HepG2 (cell line): ENCODE data around the gene CHRNA3.

Experiments used
- CHD2 ChIP-seq: IDR thresholded peaks from 2 replicates; pipeline ENCODE4 v1.6.1; 2011; ENCODE audit warnings: low read depth, low read length, improper control_type of control experiment
- ESRRA ChIP-seq: sonication (generic); formaldehyde crosslinking; IDR thresholded peaks from 2 replicates; pipeline ENCODE4 v1.5.1; 2020; ENCODE audit warnings: mild to moderate bottlenecking, low read depth, missing genetic modification reagents
- EZH2 ChIP-seq: conservative IDR thresholded peaks from 2 replicates; pipeline ENCODE4 v1.6.1; 2012; ENCODE audit warnings: mild to moderate bottlenecking, low read depth, low read length, moderate library complexity
- FLYWCH1 ChIP-seq: sonication (generic); formaldehyde crosslinking; IDR thresholded peaks from 2 replicates; pipeline ENCODE4 v1.8.1; 2023; ENCODE audit warnings: mild to moderate bottlenecking, missing genetic modification reagents
- POLR2A ChIP-seq, 2 experiments: IDR thresholded peaks; 2 replicates each; pipeline ENCODE4 v1.6.1; 2011; ENCODE audit warnings: low read depth in 2 of 2, low read length in 2 of 2, mild to moderate bottlenecking in 1 of 2, moderate library complexity in 1 of 2; ENCODE audit not compliant: insufficient read depth in 1 of 2
- SOX6 ChIP-seq, 2 experiments: fragments of 450-650 bp in 1 of 2; sonication (generic) in 1 of 2; formaldehyde crosslinking in 1 of 2; IDR thresholded peaks; 2 replicates each; pipeline versions ENCODE4 v1.4.0 to v1.6.1; 2017 to 2020; ENCODE audit warnings: antibody characterized with exemption in 1 of 2, mild to moderate bottlenecking in 1 of 2, missing genetic modification reagents in 1 of 2
- SUZ12 ChIP-seq: fragments of 150-350 bp; IDR thresholded peaks from 2 replicates; pipeline ENCODE4 v1.6.1; 2014; ENCODE audit warnings: low read depth, low read length
- TAF1 ChIP-seq: sonication (generic); formaldehyde crosslinking; IDR thresholded peaks from 2 replicates; pipeline ENCODE4 v1.4.0; 2020; ENCODE audit warnings: missing genetic modification reagents
- ZC3H13 ChIP-seq: sonication (generic); formaldehyde crosslinking; IDR thresholded peaks from 2 replicates; pipeline ENCODE4 v1.8.1; 2023; ENCODE audit warnings: mild to moderate bottlenecking, missing genetic modification reagents, moderate library complexity
- TF ChIP-seq, protein P1 (sequence below): sonication (generic); formaldehyde crosslinking; IDR thresholded peaks from 2 replicates; pipeline ENCODE4 v1.5.0; 2020; ENCODE audit warnings: mild to moderate bottlenecking, missing genetic modification reagents, moderate library complexity

- TF ChIP-seq POLR2A (IDR thresholded peaks at IDR 0.05; ENCODE audit: insufficient read depth in 1 of 2, low read depth in 2 of 2, low read length in 2 of 2) = no peak
- TF ChIP-seq ZC3H13 (CRISPR knock-in tag) = no peak
- no peak for TF ChIP-seq EZH2
- no peak for TF ChIP-seq SUZ12
- no peak for TF ChIP-seq ESRRA
- TF ChIP-seq FLYWCH1 (CRISPR knock-in tag) = no peak
- TF ChIP-seq, protein P1, sequence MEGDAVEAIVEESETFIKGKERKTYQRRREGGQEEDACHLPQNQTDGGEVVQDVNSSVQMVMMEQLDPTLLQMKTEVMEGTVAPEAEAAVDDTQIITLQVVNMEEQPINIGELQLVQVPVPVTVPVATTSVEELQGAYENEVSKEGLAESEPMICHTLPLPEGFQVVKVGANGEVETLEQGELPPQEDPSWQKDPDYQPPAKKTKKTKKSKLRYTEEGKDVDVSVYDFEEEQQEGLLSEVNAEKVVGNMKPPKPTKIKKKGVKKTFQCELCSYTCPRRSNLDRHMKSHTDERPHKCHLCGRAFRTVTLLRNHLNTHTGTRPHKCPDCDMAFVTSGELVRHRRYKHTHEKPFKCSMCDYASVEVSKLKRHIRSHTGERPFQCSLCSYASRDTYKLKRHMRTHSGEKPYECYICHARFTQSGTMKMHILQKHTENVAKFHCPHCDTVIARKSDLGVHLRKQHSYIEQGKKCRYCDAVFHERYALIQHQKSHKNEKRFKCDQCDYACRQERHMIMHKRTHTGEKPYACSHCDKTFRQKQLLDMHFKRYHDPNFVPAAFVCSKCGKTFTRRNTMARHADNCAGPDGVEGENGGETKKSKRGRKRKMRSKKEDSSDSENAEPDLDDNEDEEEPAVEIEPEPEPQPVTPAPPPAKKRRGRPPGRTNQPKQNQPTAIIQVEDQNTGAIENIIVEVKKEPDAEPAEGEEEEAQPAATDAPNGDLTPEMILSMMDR (CRISPR knock-in tag) = no peak
- no peak for TF ChIP-seq SOX6 (IDR thresholded peaks at IDR 0.05)
- TF ChIP-seq SOX6 (CRISPR knock-in tag; IDR thresholded peaks at IDR 0.05) = no peak
- TF ChIP-seq TAF1 (CRISPR knock-in tag) = no peak
- no peak for TF ChIP-seq CHD2
Observed at GRCh38 chr15:78615151-78615589, 5.6 kb downstream of the CHRNA3 start.
